GM12878 (cell line): ENCODE results near the gene PRRX1. TPM values are rescaled to one million over a fixed set of nuclear protein-coding genes. Genes with fewer than 3 reads are reported as not detected.

Source experiments
- ATAC-seq: fragments of 200-7000 bp; cut with Tn5 transposase; 3 replicates; pipeline ENCODE4 v1.9.1; 2020; ENCODE audit warnings: mild to moderate bottlenecking, moderate library complexity
- BruUV-seq: library from RNA; stranded (reverse); fragments of 400-500 nt; replicated peaks from 2 replicates; lab custom pipeline; 2021; lab: Mats Ljungman, UMichigan
- CTCF ChIA-PET: fragments of 300-600 bp; sonication (Branson Sonifier 250); formaldehyde crosslinking; extraction: SDS; loops from one replicate; lab custom pipeline; 2021; ENCODE audit warnings: inconsistent platforms; lab: Yijun Ruan, JAX
- POLR2A ChIA-PET: fragments of 350-600 bp; formaldehyde crosslinking; extraction: SDS; loops from one replicate; lab custom pipeline; 2021; ENCODE audit warnings: inconsistent platforms; lab: Charles Lee
- RAD21 ChIA-PET: fragments of 300-600 bp; sonication (Branson Sonifier 250); formaldehyde crosslinking; loops from one replicate; lab custom pipeline; 2023; ENCODE audit warnings: antibody characterized with exemption; ENCODE audit not compliant: unreplicated experiment; lab: Charles Lee
- SMC1A ChIA-PET: fragments of 300-600 bp; sonication (Branson Sonifier 250); formaldehyde crosslinking; loops from one replicate; lab custom pipeline; 2023; ENCODE audit not compliant: unreplicated experiment, uncharacterized antibody; lab: Charles Lee
- DNase-seq: peaks from one replicate; pipeline ENCODE4 v3.0.0-alpha.2; 2011; ENCODE audit warnings: low read depth, low spot score
- FAIRE-seq: peaks from 3 replicates; lab custom pipeline; 2011; peaks lifted over from hg19 to GRCh38; lab: Jason Lieb, UNC
- H2AFZ ChIP-seq: 2 replicates; pipeline ENCODE4 v1.6.0; 2011; ENCODE audit warnings: low read depth, low read length, control low read depth; ENCODE audit not compliant: control insufficient read depth
- H3K27ac ChIP-seq: 2 replicates; pipeline ENCODE4 v1.5.1; 2011; ENCODE audit warnings: control low read depth; ENCODE audit not compliant: control insufficient read depth, insufficient read depth
- H3K27me3 ChIP-seq, 2 experiments: replicated peaks in 1 of 2; 2 replicates each; pipeline versions ENCODE4 v1.6.0 to v1.6.1; 2011; ENCODE audit warnings: low read length in 1 of 2; ENCODE audit not compliant: control insufficient read depth in 2 of 2, insufficient read depth in 2 of 2
- H3K36me3 ChIP-seq, 2 experiments: 2 replicates each; pipeline ENCODE4 v1.5.1; 2011; ENCODE audit warnings: low read length in 1 of 2; ENCODE audit not compliant: control insufficient read depth in 2 of 2, insufficient read depth in 2 of 2
- H3K4me1 ChIP-seq: 2 replicates; pipeline ENCODE4 v1.6.1; 2011; ENCODE audit warnings: mild to moderate bottlenecking, low read length, moderate library complexity, mixed read lengths; ENCODE audit not compliant: control insufficient read depth, insufficient read depth
- H3K4me2 ChIP-seq: 2 replicates; pipeline ENCODE4 v1.6.0; 2011; ENCODE audit warnings: control low read depth; ENCODE audit not compliant: control insufficient read depth, insufficient read depth
- H3K4me3 ChIP-seq: fragments of 200-600 bp; sonication (generic); 2 replicates; pipeline ENCODE4 v1.5.1; 2016
- H3K79me2 ChIP-seq: 2 replicates; pipeline ENCODE4 v1.6.0; 2011; ENCODE audit warnings: low read length; ENCODE audit not compliant: control insufficient read depth, insufficient read depth
- H3K9ac ChIP-seq: 2 replicates; pipeline ENCODE4 v1.8.0; 2011; ENCODE audit warnings: low read length, control low read depth, mixed read lengths; ENCODE audit not compliant: control insufficient read depth, insufficient read depth
- H3K9me3 ChIP-seq: replicated peaks from 3 replicates; pipeline ENCODE4 v1.5.1; 2011; ENCODE audit warnings: mild to moderate bottlenecking, low read length; ENCODE audit not compliant: control insufficient read depth, insufficient read depth
- H4K20me1 ChIP-seq: 2 replicates; pipeline ENCODE4 v1.6.0; 2011; ENCODE audit not compliant: control insufficient read depth, insufficient read depth
- EGR1 ChIP-seq, 2 experiments: IDR thresholded peaks; 1 replicate in 1 of 2; 2 replicates in 1 of 2; pipeline ENCODE4 v1.6.1; 2011 to 2012; ENCODE audit warnings: low read depth in 2 of 2, low read length in 2 of 2, borderline replicate concordance in 1 of 2, mild to moderate bottlenecking in 1 of 2, moderate library complexity in 1 of 2
- HCFC1 ChIP-seq: fragments of 150-350 bp; IDR thresholded peaks from 2 replicates; pipeline ENCODE4 v1.6.1; 2014; ENCODE audit warnings: low read length
- KAT2A ChIP-seq: conservative IDR thresholded peaks from 2 replicates; pipeline ENCODE4 v1.6.1; 2011; ENCODE audit warnings: low read depth, low read length; ENCODE audit not compliant: control insufficient read depth
- MYB ChIP-seq: fragments of 150-350 bp; IDR thresholded peaks from 2 replicates; pipeline ENCODE4 v1.6.1; 2014; ENCODE audit warnings: mild to moderate bottlenecking, low read depth, low read length, borderline replicate concordance
- NFXL1 ChIP-seq: fragments of 450-650 bp; IDR thresholded peaks from 2 replicates; pipeline ENCODE4 v1.6.1; 2017; ENCODE audit warnings: antibody characterized with exemption, mild to moderate bottlenecking, borderline replicate concordance
- PAX5 ChIP-seq: IDR thresholded peaks from 2 replicates; pipeline ENCODE4 v1.6.1; 2011; ENCODE audit warnings: low read depth, low read length, borderline replicate concordance
- PRDM15 ChIP-seq: fragments of 450-650 bp; formaldehyde crosslinking; IDR thresholded peaks from 2 replicates; pipeline ENCODE4 v1.4.0; 2020; ENCODE audit warnings: mild to moderate bottlenecking, moderate library complexity
- RAD21 ChIP-seq: IDR thresholded peaks from 2 replicates; pipeline ENCODE4 v1.6.1; 2011; ENCODE audit warnings: mild to moderate bottlenecking, low read depth, low read length, moderate library complexity; ENCODE audit not compliant: insufficient read depth
- RFX5 ChIP-seq: IDR thresholded peaks from 2 replicates; pipeline ENCODE4 v1.6.1; 2011; ENCODE audit warnings: low read depth, low read length, improper control_type of control experiment
- STAT3 ChIP-seq: IDR thresholded peaks from 2 replicates; pipeline ENCODE4 v1.6.1; 2011; ENCODE audit warnings: low read depth, low read length, improper control_type of control experiment
- TAF1 ChIP-seq: IDR thresholded peaks from 2 replicates; pipeline ENCODE4 v1.6.1; 2011; ENCODE audit warnings: mild to moderate bottlenecking, low read depth, low read length, borderline replicate concordance
- TCF3 ChIP-seq: IDR thresholded peaks from 2 replicates; pipeline ENCODE4 v1.6.1; 2012; ENCODE audit warnings: low read depth, mild to moderate bottlenecking, low read length, borderline replicate concordance; ENCODE audit not compliant: insufficient read depth
- ZBTB11 ChIP-seq: fragments of 450-650 bp; formaldehyde crosslinking; IDR thresholded peaks from 2 replicates; pipeline ENCODE4 v1.5.0; 2022; ENCODE audit warnings: mild to moderate bottlenecking, missing genetic modification characterization
- ZNF207 ChIP-seq: fragments of 450-650 bp; IDR thresholded peaks from 2 replicates; pipeline ENCODE4 v1.6.1; 2014; ENCODE audit warnings: antibody characterized with exemption, mild to moderate bottlenecking, borderline replicate concordance
- ZNF24 ChIP-seq: fragments of 450-650 bp; IDR thresholded peaks from 2 replicates; pipeline ENCODE4 v1.6.1; 2017; ENCODE audit warnings: antibody characterized with exemption, mild to moderate bottlenecking
- WGBS: methylation state at CpG from one replicate; pipeline ENCODE4 v1.1.6; 2016; ENCODE audit warnings: low lambda C conversion rate; ENCODE audit not compliant: insufficient replicate concordance, insufficient coverage; ENCODE audit errors: missing lambda C conversion rate; 5-methylcytosine and 5-hydroxymethylcytosine counted together
- in situ Hi-C: fragments of 300-500 bp; cut with MboI; formaldehyde crosslinking; loops from 9 replicates; pipeline ENCODE4 v1.14.3; 2018; ENCODE audit warnings: mixed read lengths
- intact Hi-C: fragments of 100-400 bp; cut with micrococcal nuclease; formaldehyde crosslinking; loops from one replicate; pipeline ENCODE4 v1.14.2; 2022; ENCODE audit not compliant: unreplicated experiment
- polyA plus RNA-seq, 11 experiments: library from polyadenylated mRNA; depleted of rRNA in 4 of 11; unstranded in 6 of 11; stranded (reverse) in 5 of 11; fragments of >200 nt; fragmentation: Nextera tagmentation in 4 of 11; fragmentation: Illumina TruSeq in 1 of 11; extraction: Ambion mirVana in 4 of 11; extraction: Trizol in 1 of 11; gene quantifications; 1 replicate in 1 of 11; 2 replicates in 10 of 11; pipeline versions ENCODE4 v1.2.1 to v1.2.3, GENCODE V29; 2011 to 2016; ENCODE audit warnings: inconsistent platforms in 2 of 11, missing spikeins in 2 of 11, low read depth in 1 of 11
- total RNA-seq, 4 experiments: library from RNA; depleted of rRNA in 3 of 4; stranded (reverse); fragments of >200 nt in 3 of 4; fragmentation: Illumina TruSeq in 1 of 4; extraction: Trizol in 1 of 4; gene quantifications; 2 replicates each; pipeline versions ENCODE4 v1.2.1 to v1.2.3, GENCODE V29; 2013 to 2021

PRRX1 gene
- total and polyA plus RNA-seq, 10 of the 15 experiments (the other 5 are each of a cell fraction or from before 2014, with no cell fraction given): 0.42 to 64.6 (median 1.5) TPM

- TF ChIP-seq EGR1 (IDR thresholded peaks at IDR 0.05; ENCODE audit: borderline replicate concordance in 1 of 2, low read depth in 2 of 2, low read length in 2 of 2): no peak
- no peak for TF ChIP-seq RFX5
Measured at GRCh38 chr1:170742600-170742999, 78.7 kb downstream of the PRRX1 start (continued).

GRCh38 chr1:170743083-170743482, 79.2 kb downstream of the PRRX1 start:
- BruUV-seq: no TSS peak
- TF ChIP-seq MYB: no peak
- no peak for TF ChIP-seq KAT2A
- no peak for TF ChIP-seq RAD21
- no peak for TF ChIP-seq ZNF24
- TF ChIP-seq TAF1: no peak
- TF ChIP-seq ZBTB11: no peak
- no peak for TF ChIP-seq NFXL1
- TF ChIP-seq PAX5: no peak
- no peak for TF ChIP-seq ZNF207
- no peak for TF ChIP-seq HCFC1
- TF ChIP-seq TCF3: no peak
- no peak for TF ChIP-seq STAT3
- TF ChIP-seq PRDM15: no peak

More at GRCh38 chr1:170743083-170743482, 79.2 kb downstream of the PRRX1 start:
- CTCF ChIA-PET: no interaction called here
- H3K4me2 ChIP-seq: no peak overlapping the region
- H3K4me1 ChIP-seq: no peaks in the 10 kb centered on the region
- intact Hi-C loops (no loop called here), in situ Hi-C loops (no loop called here)
- H3K27ac ChIP-seq: no peak overlapping the region
- H4K20me1 ChIP-seq: no peaks in the 10 kb centered on the region
- POLR2A ChIA-PET: interaction anchor here (1.6 kb wide), 1 partner anchor 10 kb away, joined by 3 read pairs; no protein-coding TSS in a partner anchor
- RAD21 ChIA-PET: no interaction called here
- no peaks in the 10 kb centered on the region for H3K79me2 ChIP-seq
- no peak overlapping the region for H2AFZ ChIP-seq
- no peak for DNase-seq
- ATAC-seq: no peak
- no peaks in the 10 kb centered on the region for H3K36me3 ChIP-seq
- H3K9ac ChIP-seq: no peak overlapping the region
- 0% methylated on average over 1 of the region's 1 CpG for WGBS
- H3K27me3 ChIP-seq: no peaks in the 10 kb centered on the region
- no peak for FAIRE-seq
- no peak overlapping the region for H3K4me3 ChIP-seq
- H3K9me3 ChIP-seq: no peaks in the 10 kb centered on the region; the same call in 2 of the 3 replicates
- SMC1A ChIA-PET: no interaction called here
